Body of pancreas (tissue), 4 donors: ENCODE results near the gene C2CD5.

Source experiments
- POLR2A ChIP-seq, 3 donors: fragments of 450-650 bp; IDR thresholded peaks; one replicate each; pipeline ENCODE4 v1.6.1; 2016; ENCODE audit warnings: antibody characterized with exemption in 3 of 3, mild to moderate bottlenecking in 2 of 3
- TF ChIP-seq, protein P1 (sequence below), 7 experiments: fragments of 450-650 bp in 4 of 7; fragments of 200-600 bp in 3 of 7; sonication (generic) in 3 of 7; IDR thresholded peaks; one replicate each; pipeline ENCODE4 v1.5.1; 2016 to 2019; ENCODE audit warnings: antibody characterized with exemption in 7 of 7

DNA sequence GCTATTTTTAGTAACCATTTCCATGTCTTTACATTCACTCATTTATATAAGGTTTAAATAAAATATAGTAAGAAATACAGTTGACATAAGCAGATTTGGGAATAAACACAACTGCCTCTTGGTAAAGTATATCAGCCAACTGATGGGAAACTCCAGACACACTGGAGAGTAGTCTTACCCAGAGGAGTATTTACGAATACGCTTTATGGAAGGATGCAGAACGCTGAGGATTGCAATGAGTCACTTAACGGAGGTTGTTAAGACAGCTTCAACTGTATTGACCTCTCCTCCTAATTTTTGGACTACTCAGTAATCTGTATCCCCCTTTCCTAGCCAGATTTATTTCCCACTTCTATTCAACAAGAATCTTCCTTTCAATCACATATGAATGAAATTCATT is 6.0 kb downstream of the C2CD5 start:
- no peak for TF ChIP-seq POLR2A (IDR thresholded peaks at IDR 0.05)
- TF ChIP-seq, protein P1, sequence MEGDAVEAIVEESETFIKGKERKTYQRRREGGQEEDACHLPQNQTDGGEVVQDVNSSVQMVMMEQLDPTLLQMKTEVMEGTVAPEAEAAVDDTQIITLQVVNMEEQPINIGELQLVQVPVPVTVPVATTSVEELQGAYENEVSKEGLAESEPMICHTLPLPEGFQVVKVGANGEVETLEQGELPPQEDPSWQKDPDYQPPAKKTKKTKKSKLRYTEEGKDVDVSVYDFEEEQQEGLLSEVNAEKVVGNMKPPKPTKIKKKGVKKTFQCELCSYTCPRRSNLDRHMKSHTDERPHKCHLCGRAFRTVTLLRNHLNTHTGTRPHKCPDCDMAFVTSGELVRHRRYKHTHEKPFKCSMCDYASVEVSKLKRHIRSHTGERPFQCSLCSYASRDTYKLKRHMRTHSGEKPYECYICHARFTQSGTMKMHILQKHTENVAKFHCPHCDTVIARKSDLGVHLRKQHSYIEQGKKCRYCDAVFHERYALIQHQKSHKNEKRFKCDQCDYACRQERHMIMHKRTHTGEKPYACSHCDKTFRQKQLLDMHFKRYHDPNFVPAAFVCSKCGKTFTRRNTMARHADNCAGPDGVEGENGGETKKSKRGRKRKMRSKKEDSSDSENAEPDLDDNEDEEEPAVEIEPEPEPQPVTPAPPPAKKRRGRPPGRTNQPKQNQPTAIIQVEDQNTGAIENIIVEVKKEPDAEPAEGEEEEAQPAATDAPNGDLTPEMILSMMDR (IDR thresholded peaks at IDR 0.05), result no peak
